ENCODE results near the gene BMP7.

- no peak for TF ChIP-seq CTCF (conservative IDR thresholded peaks at IDR 0.05; ENCODE audit: low read depth in 2 of 2)
- TF ChIP-seq EZH2 (IDR thresholded peaks at IDR 0.05; ENCODE audit: low read depth, unreplicated experiment) = no peak
Measured at GRCh38 chr20:57198132-57199072, 68.0 kb downstream of the BMP7 start.

Measured in GM23338 (cell line).